HG03095 (cell line): ENCODE results near the gene PPP1R1C.

Experiments
- ATAC-seq: cut with Tn5 transposase; IDR thresholded peaks from one replicate; pipeline ENCODE4 v1.9.1; 2021; ENCODE audit warnings: moderate library complexity; ENCODE audit not compliant: unreplicated experiment

The PPP1R1C gene

DNA sequence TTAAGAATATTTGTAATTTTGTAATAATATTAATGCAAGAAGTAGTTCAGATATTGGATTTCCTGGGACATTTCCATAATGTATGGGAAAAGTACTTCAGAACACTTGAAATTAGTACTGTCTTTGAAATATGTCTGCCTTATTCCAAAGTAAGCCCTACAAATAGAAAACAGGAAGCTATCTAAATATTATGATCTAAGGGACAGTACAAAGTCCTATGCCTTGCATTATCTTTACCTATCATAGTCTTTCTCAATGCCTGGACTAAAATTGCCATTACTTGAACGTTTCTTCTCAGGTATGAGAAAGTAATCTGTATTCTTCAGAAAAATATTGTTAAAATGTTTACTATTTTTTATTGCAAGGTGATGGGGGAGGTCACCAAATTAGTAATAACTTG is 113.0 kb downstream of the PPP1R1C start:
- no peak for ATAC-seq

DNA sequence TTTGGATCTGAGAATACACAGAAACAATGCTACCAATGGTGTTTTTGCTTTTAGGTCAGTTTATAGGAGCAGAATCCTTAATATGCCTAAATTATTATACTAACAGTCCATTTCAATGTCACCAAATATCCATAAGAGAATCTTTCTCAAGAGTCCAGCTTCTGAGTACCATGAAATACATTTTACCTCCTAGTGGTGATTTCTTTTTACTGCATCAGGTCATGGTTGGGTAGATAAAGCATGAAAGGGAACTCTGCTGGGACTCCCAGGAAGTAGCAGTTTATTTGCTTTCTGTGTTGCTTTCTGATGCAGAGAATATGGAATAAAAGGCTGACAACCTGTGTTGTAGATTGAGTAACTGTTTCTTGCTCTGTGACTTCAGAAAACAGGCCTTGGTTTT is 115.6 kb downstream of the PPP1R1C start:
- no peak for ATAC-seq

GRCh38 chr2:182103526-182103925 is 117.9 kb downstream of the PPP1R1C start:
- no peak for ATAC-seq

DNA sequence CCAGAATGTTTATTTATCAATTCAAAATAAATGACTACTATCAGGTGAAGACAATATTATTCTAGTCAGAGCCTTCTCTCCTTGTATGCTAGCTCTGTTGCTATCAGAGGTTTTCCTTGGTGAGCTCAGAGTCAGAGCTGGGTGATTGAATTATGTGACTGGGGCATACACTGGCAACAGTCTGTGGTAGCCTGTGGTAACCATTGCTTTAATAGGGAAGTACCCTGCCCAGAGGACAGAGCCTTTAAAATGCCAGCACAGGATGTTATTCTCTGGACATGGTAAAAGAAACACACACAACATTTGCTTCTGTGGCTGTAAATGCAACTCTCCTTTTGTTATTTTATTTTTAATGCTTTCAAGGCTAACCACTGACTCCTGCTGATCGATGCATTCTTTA is 124.7 kb downstream of the PPP1R1C start:
- ATAC-seq, result no peak

GRCh38 chr2:182113334-182113733 is 127.7 kb downstream of the PPP1R1C start:
- ATAC-seq, result no peak

DNA sequence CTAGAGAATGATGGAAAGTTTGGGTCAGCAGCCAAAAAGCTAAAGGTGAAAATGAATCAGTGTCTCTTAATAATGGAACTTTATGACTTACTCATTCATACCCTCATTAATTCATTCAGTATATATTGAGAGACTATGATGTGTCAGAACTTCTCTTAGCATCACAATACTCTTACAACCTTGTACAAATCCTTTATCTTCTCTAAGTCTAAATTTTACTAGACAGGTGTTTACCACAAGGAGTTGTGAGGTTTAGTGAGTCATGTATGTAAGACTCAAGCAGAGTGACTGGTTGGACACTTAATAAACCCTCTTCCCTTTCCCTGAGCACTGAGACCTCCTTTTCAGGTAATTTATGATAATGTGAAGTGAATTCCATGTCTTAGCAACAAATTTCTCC is 129.6 kb downstream of the PPP1R1C start:
- ATAC-seq, result no peak

- no peak for ATAC-seq
Measured at GRCh38 chr2:182116774-182117173, 131.1 kb downstream of the PPP1R1C start.

DNA sequence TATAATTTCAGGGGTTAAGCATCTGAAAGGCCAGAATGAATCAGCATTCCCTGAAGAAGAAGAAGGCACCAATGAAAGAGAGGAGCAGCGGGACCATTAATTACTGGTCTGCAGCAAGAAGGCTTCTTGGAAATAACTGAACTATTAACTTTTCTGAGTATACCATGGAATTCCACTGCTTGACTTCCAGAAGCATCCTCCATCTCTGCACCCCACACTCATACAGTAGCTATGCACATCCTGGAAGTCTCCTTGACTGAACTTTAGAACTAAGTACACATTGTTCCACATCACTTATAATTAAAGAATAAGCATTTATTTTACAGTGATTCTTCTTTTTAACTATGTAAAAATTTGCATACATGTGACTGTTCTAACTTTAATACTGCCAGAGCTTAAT is 131.5 kb downstream of the PPP1R1C start:
- ATAC-seq, result no peak

GRCh38 chr2:182128821-182129707 is 143.4 kb downstream of the PPP1R1C start:
- ATAC-seq, result no peak

GRCh38 chr2:182132605-182133004 is 147.0 kb downstream of the PPP1R1C start:
- ATAC-seq, result no peak

- ATAC-seq, result no peak
Measured at GRCh38 chr2:182133195-182133891, 147.7 kb downstream of the PPP1R1C start.

DNA sequence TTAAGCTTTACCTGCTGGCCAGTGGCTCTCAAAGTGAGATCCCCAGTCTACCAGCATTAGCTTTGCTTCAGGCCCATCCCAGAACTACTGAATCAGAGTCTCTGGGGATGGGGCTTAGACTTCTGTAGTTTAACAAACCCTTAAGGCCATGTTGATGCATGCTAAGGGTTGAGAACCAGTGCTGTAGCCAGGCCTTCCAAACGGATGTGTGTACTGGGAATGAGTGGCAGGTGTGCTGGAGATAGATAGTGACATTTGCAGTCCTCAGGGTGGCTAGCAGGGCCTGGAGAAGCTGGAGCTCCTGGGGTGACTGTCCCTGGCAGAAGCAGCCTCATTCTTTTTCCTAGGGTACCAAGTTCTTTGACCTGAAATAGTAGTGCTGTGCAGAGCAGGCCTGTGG is 148.5 kb downstream of the PPP1R1C start:
- ATAC-seq, result no peak

DNA sequence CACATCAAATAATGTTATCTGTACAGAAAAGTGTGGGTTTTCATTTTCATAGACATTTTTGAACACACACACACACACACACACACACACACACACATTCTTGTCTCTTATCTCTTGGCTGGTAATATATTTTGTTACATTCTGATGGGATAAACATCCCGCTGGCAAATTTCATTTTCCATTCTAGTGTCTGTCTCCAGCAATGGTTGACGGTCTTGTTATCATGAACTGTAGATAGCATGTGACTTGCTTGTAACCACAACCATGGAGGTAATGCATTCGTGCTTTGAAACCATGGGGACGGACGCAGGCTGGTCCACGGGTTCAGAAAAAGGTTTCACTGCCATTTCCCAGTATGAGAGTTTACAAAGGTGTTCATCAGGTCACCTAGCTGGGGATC is 156.4 kb downstream of the PPP1R1C start:
- no peak for ATAC-seq

DNA sequence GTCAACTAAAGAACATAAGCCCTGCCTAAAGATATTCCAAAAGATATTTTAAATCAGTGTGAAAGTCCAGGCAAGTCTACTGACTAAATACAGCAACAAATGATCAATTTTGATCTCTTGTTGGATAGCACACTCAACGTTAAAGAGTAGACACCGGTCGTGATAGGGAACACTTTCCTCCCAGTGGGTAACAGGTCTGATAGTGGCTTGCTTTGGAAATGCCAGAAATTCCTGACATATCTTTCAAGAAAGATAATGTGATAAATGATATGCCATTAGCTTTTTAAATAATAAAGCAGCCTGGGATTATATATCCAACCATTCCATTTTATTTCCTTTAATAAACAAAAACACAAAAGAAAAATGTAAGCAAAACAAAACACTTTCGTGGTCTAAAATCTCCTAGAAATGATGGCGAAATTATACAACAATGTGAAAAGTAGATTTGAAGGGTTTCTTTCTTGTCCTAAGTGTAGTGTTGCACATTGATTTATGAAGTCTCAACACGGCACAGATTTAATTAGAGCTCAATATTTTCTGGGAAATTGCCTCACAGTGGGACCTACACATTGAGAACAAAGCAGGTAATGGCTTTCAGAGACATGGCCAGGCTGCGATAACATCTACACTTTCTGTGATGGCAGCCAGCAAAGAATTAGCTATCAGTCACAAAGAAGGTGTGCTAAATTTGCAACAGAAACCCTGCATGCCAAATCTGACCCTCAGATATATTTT is 158.6 kb downstream of the PPP1R1C start:
- ATAC-seq, result no peak

DNA sequence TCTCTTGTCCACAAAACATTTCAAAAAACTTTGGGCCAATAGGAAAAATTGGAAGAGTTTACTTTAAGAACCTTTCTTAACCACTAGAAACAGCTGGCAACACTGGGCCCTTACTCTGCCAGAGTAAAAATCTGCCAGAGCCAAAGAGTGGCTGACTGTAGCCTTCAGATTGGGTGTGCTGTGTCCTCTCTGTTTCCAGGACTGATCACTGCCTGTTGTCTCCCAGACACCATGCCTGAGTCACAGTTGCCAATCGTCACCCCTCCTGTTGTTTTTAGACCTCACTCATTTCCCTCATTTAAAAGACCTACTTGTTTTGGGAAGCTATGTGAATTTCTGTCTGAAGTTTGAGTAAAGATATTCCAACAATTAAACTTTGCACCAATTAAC is 159.1 kb downstream of the PPP1R1C start:
- ATAC-seq, result no peak

DNA sequence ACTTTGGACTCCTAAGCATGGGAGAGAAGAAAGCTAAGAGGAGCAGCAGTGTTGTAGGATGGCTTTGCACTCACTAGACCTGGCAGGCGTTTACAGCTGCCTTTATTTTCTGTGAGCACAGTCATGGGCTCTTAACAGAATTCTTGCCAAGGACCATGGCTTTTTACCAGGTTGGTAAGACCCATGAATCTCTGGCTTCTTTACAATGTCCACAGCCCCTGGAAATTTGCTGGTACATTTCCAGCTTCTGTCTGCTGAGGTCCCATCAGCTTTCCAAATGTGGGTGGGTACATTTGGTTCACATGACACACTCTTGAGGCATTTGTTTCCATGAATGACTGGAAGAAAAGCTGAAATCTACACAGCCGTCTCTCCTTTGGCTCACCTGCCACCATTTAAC is 162.7 kb downstream of the PPP1R1C start:
- no peak for ATAC-seq

GRCh38 chr2:182163878-182164277 is 178.2 kb downstream of the PPP1R1C start:
- no peak for ATAC-seq

- ATAC-seq, result no peak
Measured at GRCh38 chr2:182164686-182165085, 179.0 kb downstream of the PPP1R1C start.

DNA sequence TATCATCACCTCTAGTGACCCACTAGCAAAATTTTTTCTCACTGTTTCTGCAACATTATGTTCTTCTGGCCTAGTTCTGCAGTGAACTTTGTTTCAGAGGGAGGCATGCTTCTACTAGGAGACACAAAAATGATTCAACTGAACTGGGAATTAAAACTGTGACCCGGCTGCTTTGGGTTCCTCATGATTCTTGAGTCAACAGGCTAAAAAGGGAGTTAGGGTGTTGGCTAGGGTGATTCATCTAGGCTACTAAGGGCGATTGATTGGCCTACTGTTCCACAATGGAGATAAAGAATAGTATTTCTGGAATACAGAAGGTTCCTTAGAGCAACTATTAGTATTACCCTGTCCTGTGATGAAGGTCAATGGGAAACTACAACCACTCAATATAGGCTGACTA is 179.5 kb downstream of the PPP1R1C start:
- ATAC-seq, result no peak

DNA sequence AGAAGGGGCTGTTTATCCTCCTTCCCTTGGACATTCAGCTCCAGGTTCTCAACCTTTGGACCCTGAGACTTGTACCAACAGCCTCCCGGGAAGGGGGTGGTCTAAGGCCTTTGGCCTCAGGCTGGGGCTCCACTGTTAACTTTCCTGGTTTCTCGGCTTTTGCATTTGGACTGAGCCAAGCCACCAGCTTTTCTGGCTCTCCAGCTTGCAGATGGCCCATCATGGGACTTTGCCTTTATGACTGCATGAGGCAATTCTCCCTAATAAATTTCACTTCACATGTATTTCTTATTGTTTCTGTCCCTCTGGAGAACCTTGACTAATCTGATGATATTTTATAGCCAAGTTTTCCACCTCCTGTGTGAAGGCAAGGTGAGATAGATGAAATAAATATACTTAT is 180.8 kb downstream of the PPP1R1C start:
- ATAC-seq, result no peak

DNA sequence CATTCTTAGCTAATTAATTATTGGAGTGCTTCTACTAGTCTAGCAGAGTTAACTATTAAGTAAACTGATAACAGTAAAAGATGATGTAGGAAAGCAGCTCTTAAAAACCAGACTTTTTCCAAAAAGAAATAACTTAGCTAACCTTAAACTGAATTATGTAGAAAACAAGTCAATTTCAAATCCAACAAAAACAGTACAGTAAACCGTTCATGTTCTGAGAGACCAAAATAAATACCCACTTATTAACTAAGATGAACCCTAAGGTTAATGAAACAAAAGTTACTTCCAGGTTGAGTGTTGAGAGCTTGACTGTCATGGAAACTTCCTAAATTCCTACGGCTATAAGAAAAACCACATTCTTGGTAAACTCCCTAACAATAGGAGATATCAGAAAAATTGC is 181.2 kb downstream of the PPP1R1C start:
- ATAC-seq, result no peak
